GM12872 (cell line): ENCODE data around the gene TMPRSS13.

ENCODE experiments used
- TF ChIP-seq, protein P1 (sequence below): IDR thresholded peaks from 3 replicates; pipeline ENCODE4 v1.5.1; 2011; ENCODE audit warnings: low read depth, mild to moderate bottlenecking, low read length, moderate library complexity; ENCODE audit not compliant: insufficient read depth

Gene TMPRSS13

DNA sequence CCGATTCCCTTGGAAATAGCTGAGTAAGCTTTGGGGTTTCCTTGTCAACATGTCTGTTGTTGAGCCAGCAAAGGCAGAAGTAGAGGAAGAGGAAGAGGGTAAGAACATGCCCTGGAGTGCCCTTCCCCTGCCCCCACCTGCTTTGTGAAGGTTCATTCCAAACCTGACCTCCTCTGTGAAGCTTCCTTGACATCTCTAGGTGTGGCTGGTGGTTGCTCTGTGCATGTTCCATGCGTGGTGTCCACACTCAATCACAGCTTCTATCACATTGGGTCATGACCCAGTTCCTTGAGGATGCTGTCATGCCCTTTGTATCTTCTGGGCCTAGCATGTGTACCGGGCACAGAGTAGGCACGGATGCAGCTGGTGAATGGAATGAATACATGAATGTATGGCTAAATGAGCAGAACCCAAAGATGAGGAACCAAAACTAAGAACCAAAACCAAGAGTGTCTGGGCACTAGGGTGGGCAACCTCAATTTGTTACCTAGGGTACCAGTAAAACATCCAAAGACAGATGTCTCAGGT lies 29.0 kb downstream of the TMPRSS13 start:
- TF ChIP-seq, protein P1, sequence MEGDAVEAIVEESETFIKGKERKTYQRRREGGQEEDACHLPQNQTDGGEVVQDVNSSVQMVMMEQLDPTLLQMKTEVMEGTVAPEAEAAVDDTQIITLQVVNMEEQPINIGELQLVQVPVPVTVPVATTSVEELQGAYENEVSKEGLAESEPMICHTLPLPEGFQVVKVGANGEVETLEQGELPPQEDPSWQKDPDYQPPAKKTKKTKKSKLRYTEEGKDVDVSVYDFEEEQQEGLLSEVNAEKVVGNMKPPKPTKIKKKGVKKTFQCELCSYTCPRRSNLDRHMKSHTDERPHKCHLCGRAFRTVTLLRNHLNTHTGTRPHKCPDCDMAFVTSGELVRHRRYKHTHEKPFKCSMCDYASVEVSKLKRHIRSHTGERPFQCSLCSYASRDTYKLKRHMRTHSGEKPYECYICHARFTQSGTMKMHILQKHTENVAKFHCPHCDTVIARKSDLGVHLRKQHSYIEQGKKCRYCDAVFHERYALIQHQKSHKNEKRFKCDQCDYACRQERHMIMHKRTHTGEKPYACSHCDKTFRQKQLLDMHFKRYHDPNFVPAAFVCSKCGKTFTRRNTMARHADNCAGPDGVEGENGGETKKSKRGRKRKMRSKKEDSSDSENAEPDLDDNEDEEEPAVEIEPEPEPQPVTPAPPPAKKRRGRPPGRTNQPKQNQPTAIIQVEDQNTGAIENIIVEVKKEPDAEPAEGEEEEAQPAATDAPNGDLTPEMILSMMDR = no peak

DNA sequence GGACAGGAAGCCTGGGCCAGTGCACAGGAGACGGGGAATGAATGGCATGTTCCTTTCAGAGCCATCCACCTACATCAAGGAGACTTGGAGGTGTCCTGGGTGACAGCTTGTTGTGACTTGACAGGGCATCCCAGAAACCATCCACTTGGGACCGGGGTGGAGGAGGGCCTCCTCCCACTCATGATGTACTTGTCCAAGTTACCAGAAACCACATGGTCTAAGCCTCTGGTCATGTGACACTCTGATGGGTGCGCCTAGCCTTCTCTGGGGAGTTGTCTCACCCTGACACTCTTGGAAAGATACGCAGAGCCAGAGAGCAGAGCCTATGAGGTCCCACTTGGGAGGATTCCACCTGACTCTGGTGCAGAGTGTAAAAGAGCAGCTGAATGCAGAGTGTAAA lies 31.1 kb downstream of the TMPRSS13 start:
- TF ChIP-seq, protein P1 = no peak

DNA sequence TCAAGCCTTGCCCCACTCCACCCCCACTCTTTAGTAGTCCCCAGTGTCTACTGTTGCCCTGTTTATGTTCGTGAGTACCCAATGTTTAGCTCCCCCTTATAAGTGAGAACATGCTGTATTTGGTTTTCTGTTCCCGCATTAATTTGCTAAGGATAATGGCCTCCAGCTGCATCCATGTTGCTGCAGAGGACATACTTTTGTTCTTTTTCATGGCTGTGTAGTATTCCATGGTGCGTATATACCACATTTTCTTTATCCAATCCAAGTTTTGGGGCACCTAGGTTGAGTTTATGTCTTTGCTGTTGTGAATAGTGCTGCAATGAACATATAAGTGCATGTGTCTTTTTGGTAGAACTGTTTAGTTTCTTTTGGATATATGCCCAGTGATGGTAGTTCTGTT lies 36.6 kb downstream of the TMPRSS13 start:
- TF ChIP-seq, protein P1 = no peak

DNA sequence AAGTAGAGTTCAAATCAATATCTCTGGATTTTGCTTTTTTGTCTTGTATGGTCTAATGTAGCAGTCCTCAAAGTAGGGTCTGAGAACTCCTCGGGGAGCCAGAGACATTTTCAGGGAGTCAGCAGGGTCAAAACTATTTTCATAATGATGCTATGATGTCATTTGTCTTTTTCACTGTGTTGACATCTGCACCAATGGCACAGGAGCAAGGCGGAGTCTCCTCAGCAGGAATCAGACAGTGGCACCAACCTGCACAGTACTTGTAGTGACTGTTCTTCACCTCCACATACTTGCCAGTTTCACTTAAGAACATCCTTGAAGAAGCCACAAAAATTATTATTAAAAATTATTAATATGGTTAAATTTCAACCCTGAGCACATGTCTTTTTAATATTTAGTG lies 37.8 kb downstream of the TMPRSS13 start:
- TF ChIP-seq, protein P1 = no peak

DNA sequence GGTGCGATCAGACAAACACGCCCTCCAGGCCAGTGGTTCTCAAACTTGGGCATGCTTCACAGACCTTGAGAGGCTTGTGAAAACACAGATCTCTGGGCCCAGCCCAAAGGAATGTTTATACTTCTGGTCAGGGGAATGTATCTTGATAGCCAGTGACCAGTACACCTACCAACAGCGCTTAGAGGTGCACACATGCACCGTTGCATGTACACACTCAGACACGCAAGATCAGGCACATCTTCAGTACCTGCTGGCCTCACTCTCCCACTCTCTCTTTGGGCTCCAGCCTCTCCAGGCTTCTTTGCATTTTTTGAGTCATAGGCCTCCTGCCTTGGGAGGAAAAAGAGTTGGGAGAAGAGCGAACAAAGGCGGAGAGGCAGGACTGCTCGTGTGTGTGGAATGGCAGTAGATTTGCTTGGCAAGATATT lies 41.0 kb downstream of the TMPRSS13 start:
- TF ChIP-seq, protein P1 = no peak

DNA sequence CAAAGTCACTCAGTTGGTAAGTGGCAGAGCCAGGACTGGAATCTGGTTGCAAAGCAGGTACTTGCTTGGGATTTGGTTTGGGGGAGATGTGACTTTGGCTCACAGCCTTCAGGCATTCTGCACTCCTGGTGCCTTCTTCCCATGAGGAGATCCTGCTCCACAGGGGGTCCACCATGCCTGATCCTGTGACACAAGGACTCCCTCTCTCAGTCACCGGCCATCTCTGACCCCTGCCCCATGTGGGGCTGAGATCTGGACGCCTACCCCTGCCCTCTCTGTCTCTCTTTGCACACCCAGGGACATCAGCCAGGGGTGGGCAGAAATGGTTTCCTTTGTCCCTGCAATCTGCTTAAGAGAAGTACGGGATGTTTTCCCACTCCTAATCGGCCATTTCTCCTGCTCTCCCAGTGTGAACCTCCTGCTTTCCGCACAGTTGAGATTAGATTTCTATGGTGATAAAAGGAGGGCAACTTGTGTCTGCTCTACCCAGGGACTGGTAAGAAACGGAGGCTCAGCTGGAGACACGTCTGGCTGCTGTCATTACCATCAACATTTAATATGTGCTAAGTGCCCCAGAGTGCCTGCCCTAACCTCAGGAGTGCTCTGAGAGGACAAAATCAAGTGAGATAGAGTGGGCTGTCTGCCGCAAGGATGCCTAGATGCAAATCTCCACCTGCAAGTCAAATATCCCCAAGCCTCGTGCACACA lies 41.6 kb downstream of the TMPRSS13 start:
- TF ChIP-seq, protein P1 = no peak

DNA sequence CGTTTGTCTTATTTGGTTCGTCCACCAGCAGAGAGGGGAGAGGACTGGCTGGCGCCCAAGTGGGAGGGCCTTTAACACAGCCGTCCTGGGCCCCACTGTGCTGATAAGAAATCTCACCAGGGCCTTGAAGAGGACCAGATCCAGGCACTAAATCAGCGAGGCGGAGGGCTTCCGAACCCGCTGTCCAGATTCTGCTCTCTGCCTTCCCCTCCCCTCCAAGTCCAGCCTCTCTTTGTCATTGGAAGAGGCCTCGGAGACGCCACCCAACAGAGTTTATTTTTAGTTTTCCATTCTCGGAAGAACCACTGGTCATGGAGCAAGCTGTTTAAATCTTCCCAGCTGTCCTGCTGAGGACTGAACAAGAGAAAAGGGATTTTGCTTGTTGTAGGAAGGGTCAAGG lies 43.4 kb downstream of the TMPRSS13 start:
- TF ChIP-seq, protein P1 = no peak

DNA sequence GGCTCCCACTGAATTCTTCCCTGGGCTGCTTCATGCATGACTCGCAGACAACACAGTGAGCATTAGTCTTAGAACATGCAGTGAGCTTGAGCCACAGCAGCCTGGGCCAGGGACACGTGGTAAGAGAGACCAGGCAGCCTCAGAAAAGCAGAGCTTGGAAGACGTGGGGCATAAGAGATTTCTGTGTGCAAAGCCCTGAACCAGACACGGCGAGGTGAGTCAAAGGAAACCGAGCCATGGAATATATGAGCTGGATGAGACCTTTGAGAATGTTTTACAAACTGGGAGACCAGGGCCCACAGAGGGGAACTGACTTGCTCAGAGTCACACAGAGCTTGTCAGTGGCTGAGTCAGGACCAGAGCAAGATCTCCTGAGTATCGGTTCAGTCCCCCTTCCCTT lies 44.2 kb downstream of the TMPRSS13 start:
- TF ChIP-seq, protein P1 = no peak
